ENCODE measurements around the gene GALNT15. TPM values are rescaled to one million over a fixed set of nuclear protein-coding genes. Genes with fewer than 3 reads are reported as not detected.

The GALNT15 gene
- polyA plus RNA-seq, 1 donor, result 0.78 TPM

DNA sequence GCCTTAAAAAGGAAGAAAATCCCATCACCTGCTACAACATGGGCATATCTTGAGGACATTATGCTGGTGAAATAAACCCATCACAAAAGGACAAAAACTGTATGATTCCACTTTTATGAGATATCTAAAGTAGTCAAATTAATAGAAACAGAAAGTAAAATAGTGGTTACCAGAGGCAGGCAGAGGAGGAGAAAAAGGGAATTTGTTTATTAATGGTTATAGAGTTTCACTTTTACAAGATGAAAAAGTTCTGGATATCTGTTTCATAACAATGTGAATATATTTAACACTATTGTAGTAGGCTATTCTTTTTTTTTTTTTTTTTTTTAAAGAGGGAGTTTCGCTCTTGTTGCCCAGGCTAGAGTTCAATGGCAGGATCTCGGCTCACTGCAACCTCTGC, 49.8 kb downstream of the GALNT15 start:
- Histone ChIP-seq H3K27ac (ENCODE audit: low read length) (no peak overlapping the region), H3K4me1 (ENCODE audit: control insufficient read depth, insufficient read depth, low read length) (no peaks in the 10 kb centered on the region)
- no CpG with 5 or more reads among the region's 2 CpGs for WGBS (ENCODE audit: insufficient coverage, low lambda C conversion rate)

DNA sequence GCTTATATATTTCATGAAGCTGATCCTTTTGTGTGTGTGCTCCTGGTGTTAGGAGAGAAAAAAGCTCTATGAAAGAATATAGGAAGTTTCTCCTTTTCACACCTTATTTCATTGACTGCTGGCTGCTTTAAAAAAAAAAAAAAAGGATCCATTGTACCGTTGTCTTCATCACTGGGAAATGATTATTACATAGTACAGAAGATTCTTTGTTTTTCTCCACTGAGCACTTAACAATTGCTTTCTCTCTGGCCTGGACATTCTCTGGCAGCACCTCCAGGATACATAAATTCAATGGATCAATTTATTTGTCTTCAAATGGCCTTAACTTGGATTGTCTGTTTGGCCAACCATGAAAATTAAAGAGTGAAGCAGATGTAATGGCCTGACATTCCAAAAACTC, 53.1 kb downstream of the GALNT15 start:
- H3K4me3 ChIP-seq (ENCODE audit: low read length), result no peak overlapping the region
- no peaks in the 10 kb centered on the region for H3K36me3 ChIP-seq (ENCODE audit: control insufficient read depth, insufficient read depth, low read length)
- no peaks in the 10 kb centered on the region for H3K9me3 ChIP-seq (ENCODE audit: control insufficient read depth, low read depth, low read length)
- no CpG with 5 or more reads among the region's 1 CpG for WGBS (ENCODE audit: insufficient coverage, low lambda C conversion rate)
- H3K4me1 ChIP-seq (ENCODE audit: control insufficient read depth, insufficient read depth, low read length), result no peaks in the 10 kb centered on the region
- H3K27me3 ChIP-seq (ENCODE audit: control insufficient read depth, insufficient read depth, low read length), result no peaks in the 10 kb centered on the region
- DNase-seq, result no peak
- no peak overlapping the region for H3K27ac ChIP-seq (ENCODE audit: low read length)

More for the DNA sequence above, 49.8 kb downstream of the GALNT15 start:
- H3K9me3 ChIP-seq (ENCODE audit: control insufficient read depth, low read depth, low read length), result no peaks in the 10 kb centered on the region
- H3K27me3 ChIP-seq (ENCODE audit: control insufficient read depth, insufficient read depth, low read length), result no peaks in the 10 kb centered on the region
- DNase-seq, result no peak
- H3K4me3 ChIP-seq (ENCODE audit: low read length), result no peak overlapping the region
- no peaks in the 10 kb centered on the region for H3K36me3 ChIP-seq (ENCODE audit: control insufficient read depth, insufficient read depth, low read length)

DNA sequence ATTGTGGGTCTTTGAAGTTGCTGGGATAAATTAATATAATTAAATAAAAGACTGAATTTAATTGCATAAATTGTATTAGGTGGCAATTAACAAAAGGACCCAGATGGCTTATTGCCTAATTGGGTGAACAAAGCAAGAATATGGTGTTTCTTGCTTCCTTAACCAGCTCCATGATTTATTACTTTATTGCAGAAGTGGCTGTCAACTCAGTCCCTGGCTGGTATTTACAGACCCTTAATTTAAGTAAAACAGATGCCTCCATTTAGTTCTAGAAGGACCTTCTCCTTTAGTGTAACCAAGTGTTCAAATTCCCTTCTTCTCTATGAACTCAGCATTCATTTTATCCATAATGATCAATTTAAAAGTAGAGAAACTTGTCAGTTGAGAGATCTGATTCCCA, 55.2 kb downstream of the GALNT15 start:
- H3K9me3 ChIP-seq (ENCODE audit: control insufficient read depth, low read depth, low read length), result no peaks in the 10 kb centered on the region
- no peak for DNase-seq
- no peaks in the 10 kb centered on the region for H3K4me1 ChIP-seq (ENCODE audit: control insufficient read depth, insufficient read depth, low read length)
- H3K27ac ChIP-seq (ENCODE audit: low read length), result no peak overlapping the region
- no peaks in the 10 kb centered on the region for H3K27me3 ChIP-seq (ENCODE audit: control insufficient read depth, insufficient read depth, low read length)
- H3K4me3 ChIP-seq (ENCODE audit: low read length), result no peak overlapping the region
- no peaks in the 10 kb centered on the region for H3K36me3 ChIP-seq (ENCODE audit: control insufficient read depth, insufficient read depth, low read length)

DNA sequence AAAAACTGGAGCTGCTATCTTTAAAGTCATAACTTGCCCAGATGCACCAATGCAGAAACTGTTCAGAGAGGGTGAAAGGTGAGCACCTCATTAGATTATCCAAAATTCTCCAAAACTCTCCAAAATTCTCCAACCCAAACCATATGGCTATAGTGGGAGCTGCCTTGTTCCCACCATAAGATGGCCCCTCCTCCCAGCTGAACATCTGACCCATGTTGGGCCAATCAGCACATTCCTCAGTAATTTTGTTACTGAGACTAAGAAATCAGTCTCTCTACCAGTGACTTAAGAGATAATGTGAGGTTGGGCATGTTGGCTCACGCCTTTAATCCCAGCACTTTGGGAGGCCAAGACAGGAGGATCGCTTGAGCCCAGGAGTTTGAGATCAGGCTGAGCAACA, 57.5 kb downstream of the GALNT15 start:
- no peak overlapping the region for H3K4me3 ChIP-seq (ENCODE audit: low read length)
- H3K36me3 ChIP-seq (ENCODE audit: control insufficient read depth, insufficient read depth, low read length), result no peaks in the 10 kb centered on the region
- no peaks in the 10 kb centered on the region for H3K9me3 ChIP-seq (ENCODE audit: control insufficient read depth, low read depth, low read length)
- H3K4me1 ChIP-seq (ENCODE audit: control insufficient read depth, insufficient read depth, low read length), result no peaks in the 10 kb centered on the region
- WGBS (ENCODE audit: insufficient coverage, low lambda C conversion rate), result no CpG with 5 or more reads among the region's 2 CpGs
- no peak for DNase-seq
- H3K27me3 ChIP-seq (ENCODE audit: control insufficient read depth, insufficient read depth, low read length), result no peaks in the 10 kb centered on the region
- H3K27ac ChIP-seq (ENCODE audit: low read length), result no peak overlapping the region

DNA sequence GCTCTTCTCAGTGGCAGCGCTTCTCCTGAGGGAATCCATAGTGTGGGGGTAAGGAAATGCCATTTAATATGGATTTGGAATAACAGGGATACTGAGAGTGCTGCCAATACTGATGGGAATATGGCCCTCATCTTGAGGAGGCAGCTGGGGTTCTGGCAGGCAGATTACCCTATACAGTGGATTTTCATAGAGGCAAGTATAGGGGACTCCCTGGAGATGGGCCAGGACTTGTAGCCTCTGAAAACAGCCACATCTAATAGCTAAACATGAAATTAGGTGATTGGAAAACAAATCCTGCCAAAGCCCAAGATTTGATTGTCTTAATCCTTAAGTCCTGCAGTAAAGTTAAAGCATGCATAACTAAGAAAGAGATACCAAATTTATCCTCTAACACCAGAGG, 59.3 kb downstream of the GALNT15 start:
- Histone ChIP-seq H3K4me1 (ENCODE audit: control insufficient read depth, insufficient read depth, low read length) (no peaks in the 10 kb centered on the region), H3K36me3 (ENCODE audit: control insufficient read depth, insufficient read depth, low read length) (no peaks in the 10 kb centered on the region), H3K9me3 (ENCODE audit: control insufficient read depth, low read depth, low read length) (no peaks in the 10 kb centered on the region), H3K27ac (ENCODE audit: low read length) (no peak overlapping the region), H3K4me3 (ENCODE audit: low read length) (no peak overlapping the region), H3K27me3 (ENCODE audit: control insufficient read depth, insufficient read depth, low read length) (no peaks in the 10 kb centered on the region)
- no peak for DNase-seq
- no CpG with 5 or more reads among the region's 1 CpG for WGBS (ENCODE audit: insufficient coverage, low lambda C conversion rate)

DNA sequence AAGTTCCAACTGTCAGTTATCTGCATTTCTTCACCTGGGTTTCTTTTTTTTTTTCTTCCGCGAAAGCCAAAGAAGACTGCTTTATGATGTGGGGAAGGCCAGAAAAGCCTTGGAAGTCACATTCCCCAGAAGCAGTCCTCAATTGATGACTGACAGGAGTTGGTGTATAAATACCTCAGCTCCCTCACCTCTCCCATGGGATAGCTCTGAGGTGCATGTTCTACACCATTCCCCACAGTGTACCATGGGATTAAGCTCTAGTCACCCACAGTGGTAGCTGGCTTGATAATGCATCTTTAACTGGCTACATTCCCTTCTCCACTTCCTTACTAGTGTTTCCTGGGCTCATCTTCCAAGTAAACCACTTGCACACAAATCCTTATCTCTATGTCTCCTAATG, 59.8 kb downstream of the GALNT15 start:
- no peaks in the 10 kb centered on the region for H3K4me1 ChIP-seq (ENCODE audit: control insufficient read depth, insufficient read depth, low read length)
- H3K27ac ChIP-seq (ENCODE audit: low read length), result no peak overlapping the region
- H3K4me3 ChIP-seq (ENCODE audit: low read length), result no peak overlapping the region
- DNase-seq, result no peak
- no peaks in the 10 kb centered on the region for H3K27me3 ChIP-seq (ENCODE audit: control insufficient read depth, insufficient read depth, low read length)
- no peaks in the 10 kb centered on the region for H3K9me3 ChIP-seq (ENCODE audit: control insufficient read depth, low read depth, low read length)
- no peaks in the 10 kb centered on the region for H3K36me3 ChIP-seq (ENCODE audit: control insufficient read depth, insufficient read depth, low read length)
- no CpG with 5 or more reads among the region's 2 CpGs for WGBS (ENCODE audit: insufficient coverage, low lambda C conversion rate)

DNA sequence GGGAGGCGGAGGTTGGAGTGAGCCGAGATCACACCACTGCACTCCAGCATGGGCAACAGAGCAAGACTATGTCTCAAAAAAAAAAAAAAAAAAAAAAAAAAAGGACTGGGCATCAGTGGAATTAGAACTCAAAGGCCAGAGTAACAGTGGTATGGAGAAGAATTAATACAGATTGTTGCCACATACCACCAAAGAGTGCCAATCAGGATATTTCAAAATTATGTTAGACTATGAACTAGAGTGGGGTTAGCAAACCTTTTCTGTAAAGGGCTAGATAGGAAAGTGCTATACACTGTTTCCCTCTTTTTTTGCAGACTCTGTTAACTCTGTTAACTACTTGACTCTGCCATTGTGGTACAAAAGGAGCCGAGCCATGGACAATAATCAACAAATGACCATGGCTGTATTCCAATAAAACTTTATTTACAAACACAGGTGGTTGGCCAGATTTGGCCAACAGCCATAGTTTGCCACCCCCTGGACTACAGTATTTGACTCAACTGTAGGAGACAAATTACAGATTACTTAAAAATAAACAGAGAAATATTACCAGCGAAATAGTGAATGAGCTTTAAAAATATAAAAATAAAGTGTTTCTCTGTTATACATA, 61.7 kb downstream of the GALNT15 start:
- no peaks in the 10 kb centered on the region for H3K36me3 ChIP-seq (ENCODE audit: control insufficient read depth, insufficient read depth, low read length)
- WGBS (ENCODE audit: insufficient coverage, low lambda C conversion rate), result no CpG with 5 or more reads among the region's 4 CpGs
- no peak overlapping the region for H3K27ac ChIP-seq (ENCODE audit: low read length)
- H3K9me3 ChIP-seq (ENCODE audit: control insufficient read depth, low read depth, low read length), result no peaks in the 10 kb centered on the region
- no peaks in the 10 kb centered on the region for H3K27me3 ChIP-seq (ENCODE audit: control insufficient read depth, insufficient read depth, low read length)
- H3K4me3 ChIP-seq (ENCODE audit: low read length), result no peak overlapping the region
- DNase-seq, result no peak
- H3K4me1 ChIP-seq (ENCODE audit: control insufficient read depth, insufficient read depth, low read length), result no peaks in the 10 kb centered on the region

DNA sequence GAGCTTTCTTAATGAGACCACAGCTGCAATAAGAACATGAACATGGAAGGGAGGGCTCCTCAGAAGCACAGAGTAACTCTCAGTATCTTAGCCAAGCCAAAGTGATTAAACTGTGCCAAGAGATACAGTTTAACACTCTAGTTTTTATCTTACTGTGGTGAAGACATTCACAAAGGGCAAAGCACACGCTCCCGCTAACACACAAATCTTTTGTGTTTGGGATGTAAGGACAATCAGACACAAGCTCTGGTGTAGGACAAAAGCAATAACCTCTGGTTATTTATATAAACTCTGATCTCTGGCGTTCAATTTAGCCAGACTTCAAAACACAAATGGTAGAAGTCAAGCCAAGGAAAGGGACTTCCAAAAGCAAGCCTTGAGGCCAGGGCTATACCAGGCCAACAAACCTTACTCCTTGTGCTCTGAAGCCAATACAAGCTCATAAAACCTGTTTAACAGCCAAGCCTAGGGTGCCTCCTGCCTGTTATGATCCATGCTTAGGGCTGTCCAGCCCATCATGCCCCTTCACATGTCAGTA, 62.4 kb downstream of the GALNT15 start:
- H3K27me3 ChIP-seq (ENCODE audit: control insufficient read depth, insufficient read depth, low read length), result no peaks in the 10 kb centered on the region
- H3K27ac ChIP-seq (ENCODE audit: low read length), result no peak overlapping the region
- no peaks in the 10 kb centered on the region for H3K36me3 ChIP-seq (ENCODE audit: control insufficient read depth, insufficient read depth, low read length)
- WGBS (ENCODE audit: insufficient coverage, low lambda C conversion rate), result no CpG with 5 or more reads among the region's 3 CpGs
- no peaks in the 10 kb centered on the region for H3K4me1 ChIP-seq (ENCODE audit: control insufficient read depth, insufficient read depth, low read length)
- no peaks in the 10 kb centered on the region for H3K9me3 ChIP-seq (ENCODE audit: control insufficient read depth, low read depth, low read length)
- H3K4me3 ChIP-seq (ENCODE audit: low read length), result no peak overlapping the region
- no peak for DNase-seq

DNA sequence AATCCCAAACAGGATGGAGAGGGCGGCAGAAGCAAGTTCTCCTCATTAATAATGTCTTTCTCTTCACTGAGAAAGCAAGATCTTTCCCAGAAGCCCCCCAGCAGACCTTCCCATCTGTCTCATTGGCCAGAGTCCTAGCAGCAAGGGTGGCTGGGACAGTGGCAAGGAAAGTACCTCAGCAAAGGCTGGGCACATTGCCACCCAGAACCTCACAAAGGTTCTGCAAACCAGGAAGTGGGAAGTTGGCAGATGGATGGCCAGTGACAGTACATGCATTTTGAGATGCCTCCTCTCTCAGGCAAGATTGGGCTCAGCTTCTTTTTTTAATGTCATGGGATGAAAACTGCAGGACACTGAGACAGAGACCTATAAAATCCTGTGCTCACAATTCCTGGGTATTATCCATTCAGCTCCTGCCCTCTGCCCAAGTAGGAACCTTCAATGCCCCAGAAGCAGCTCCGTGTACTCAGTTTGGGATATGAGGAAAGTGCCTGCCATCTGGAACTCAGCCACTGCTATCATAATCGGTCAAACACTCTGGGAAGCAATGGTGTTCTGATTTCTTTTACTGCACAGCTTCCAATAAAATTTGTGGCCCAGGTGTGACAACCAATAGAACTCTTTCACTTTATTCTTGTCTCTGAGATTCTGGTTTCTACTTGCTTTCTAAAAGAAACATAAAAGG, 64.7 kb downstream of the GALNT15 start:
- H3K27ac ChIP-seq (ENCODE audit: low read length), result no peak overlapping the region
- H3K36me3 ChIP-seq (ENCODE audit: control insufficient read depth, insufficient read depth, low read length), result no peaks in the 10 kb centered on the region
- 80% methylated on average over 1 of the region's 3 CpGs for WGBS (ENCODE audit: insufficient coverage, low lambda C conversion rate)
- H3K4me3 ChIP-seq (ENCODE audit: low read length), result no peak overlapping the region
- H3K4me1 ChIP-seq (ENCODE audit: control insufficient read depth, insufficient read depth, low read length), result no peaks in the 10 kb centered on the region
- H3K9me3 ChIP-seq (ENCODE audit: control insufficient read depth, low read depth, low read length), result no peaks in the 10 kb centered on the region
- no peak for DNase-seq
- H3K27me3 ChIP-seq (ENCODE audit: control insufficient read depth, insufficient read depth, low read length), result no peaks in the 10 kb centered on the region

DNA sequence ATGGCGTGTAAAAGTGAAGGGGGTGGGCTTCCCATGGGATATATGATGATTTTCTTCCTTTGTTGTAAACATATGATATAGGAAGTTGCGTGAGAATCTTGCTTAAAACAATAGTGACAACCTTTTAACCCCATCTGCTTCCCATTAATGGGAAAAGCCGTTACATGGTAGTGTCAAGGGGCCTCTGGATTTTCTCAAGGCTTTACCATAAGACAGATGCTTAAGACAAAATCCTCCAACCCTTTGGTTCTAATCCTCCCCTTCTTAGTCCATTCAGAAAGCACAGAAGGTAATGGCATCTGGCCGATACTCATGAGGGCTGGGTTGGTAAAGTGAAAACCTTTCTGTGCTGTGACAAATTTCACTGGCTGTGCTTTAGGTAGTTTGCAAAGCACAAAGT, 65.3 kb downstream of the GALNT15 start:
- H3K9me3 ChIP-seq (ENCODE audit: control insufficient read depth, low read depth, low read length), result no peaks in the 10 kb centered on the region
- no peak overlapping the region for H3K27ac ChIP-seq (ENCODE audit: low read length)
- DNase-seq, result no peak
- 80% methylated on average over 1 of the region's 4 CpGs for WGBS (ENCODE audit: insufficient coverage, low lambda C conversion rate)
- no peaks in the 10 kb centered on the region for H3K27me3 ChIP-seq (ENCODE audit: control insufficient read depth, insufficient read depth, low read length)
- H3K4me1 ChIP-seq (ENCODE audit: control insufficient read depth, insufficient read depth, low read length), result no peaks in the 10 kb centered on the region
- H3K36me3 ChIP-seq (ENCODE audit: control insufficient read depth, insufficient read depth, low read length), result no peaks in the 10 kb centered on the region
- no peak overlapping the region for H3K4me3 ChIP-seq (ENCODE audit: low read length)

Data from large intestine (tissue), 3 donors.